Upper lobe of left lung (tissue), 6 donors: ENCODE results near the gene DLG5. TPM values are rescaled to one million over a fixed set of nuclear protein-coding genes. Genes with fewer than 3 reads are reported as not detected.
"Not testable (repeated sequence)": the region's sequence is repeated elsewhere in the genome, so short reads cannot be mapped to it uniquely, and the experiment has no call there.

Experiments
- ATAC-seq, 2 donors: fragments of 200-7000 bp; cut with Tn5 transposase; one replicate each; pipeline ENCODE4 v1.9.1; 2022; ENCODE audit warnings: mild to moderate bottlenecking in 2 of 2, moderate library complexity in 2 of 2; ENCODE audit not compliant: low FRiP score in 2 of 2
- DNase-seq, 2 donors: peaks; one replicate each; pipeline ENCODE4 v3.0.0-alpha.2; 2019 to 2020
- H3K27ac ChIP-seq, 4 donors: fragments of 200-600 bp; sonication (generic); one replicate each; pipeline ENCODE4 v1.5.1; 2016 to 2019
- H3K27me3 ChIP-seq, 4 donors: fragments of 200-600 bp; sonication (generic); one replicate each; pipeline ENCODE4 v1.5.1; 2017 to 2019
- H3K36me3 ChIP-seq, 4 donors: fragments of 200-600 bp; sonication (generic); one replicate each; pipeline ENCODE4 v1.5.1; 2016 to 2019
- H3K4me1 ChIP-seq, 4 donors: fragments of 200-600 bp; sonication (generic); one replicate each; pipeline ENCODE4 v1.5.1; 2018 to 2019
- H3K4me3 ChIP-seq, 4 donors: fragments of 200-600 bp; sonication (generic); one replicate each; pipeline ENCODE4 v1.5.1; 2017 to 2019; ENCODE audit warnings: mild to moderate bottlenecking in 2 of 4, moderate library complexity in 1 of 4
- H3K9me3 ChIP-seq, 4 donors: fragments of 200-600 bp; sonication (generic); one replicate each; pipeline ENCODE4 v1.5.1; 2018 to 2019
- CTCF ChIP-seq, 6 experiments: fragments of 450-650 bp in 4 of 6; fragments of 200-600 bp in 2 of 6; sonication (generic) in 2 of 6; IDR thresholded peaks; one replicate each; pipeline ENCODE4 v1.5.1; 2016 to 2019; ENCODE audit warnings: antibody characterized with exemption in 6 of 6
- EP300 ChIP-seq, 4 donors: sonication (generic); formaldehyde crosslinking; IDR thresholded peaks; one replicate each; pipeline ENCODE4 v1.5.1; 2017; ENCODE audit warnings: antibody characterized with exemption in 4 of 4, control low read depth in 2 of 4
- POLR2A ChIP-seq, 4 donors: fragments of 450-650 bp; IDR thresholded peaks; one replicate each; pipeline ENCODE4 v1.5.1; 2016 to 2017; ENCODE audit warnings: antibody characterized with exemption in 4 of 4, mild to moderate bottlenecking in 2 of 4
- POLR2AphosphoS5 ChIP-seq, 2 donors: sonication (generic); formaldehyde crosslinking; IDR thresholded peaks; one replicate each; pipeline ENCODE4 v1.5.1; 2017; ENCODE audit warnings: antibody characterized with exemption in 2 of 2
- WGBS, 2 donors: methylation state at CpG; one replicate each; pipeline ENCODE4 v1.1.5; 2017 to 2018; 5-methylcytosine and 5-hydroxymethylcytosine counted together
- total RNA-seq, 6 donors: library from RNA; depleted of rRNA in 4 of 6; stranded (reverse); fragments of >200 nt in 4 of 6; gene quantifications; one replicate each; pipeline versions ENCODE4 v1.1.0 to v1.2.1, GENCODE V29; 2016 to 2021
- donor health status: DM: no; HTN: no; CAD: no; lungs with moderate emphysema.
- donor health status: DM: no; HTN: yes; CAD: no; lungs with severe emphysema.

Gene DLG5
- total RNA-seq, 6 donors from 2014 or later, result 14.6 to 51.3 (median 23.4) TPM

- Histone ChIP-seq H3K4me1 (no peaks in the 10 kb centered on the region), H3K36me3 (no peaks in the 10 kb centered on the region), H3K27ac (no peak overlapping the region), H3K9me3 (peaks cover 3 to 17% (median 10%) of the 10 kb centered on the region in 4 donors), H3K4me3 (no peak overlapping the region), H3K27me3 (no peaks in the 10 kb centered on the region)
- no peak for ATAC-seq
- 64 to 80% methylated on average over 1 of the region's 1 CpG for WGBS, 2 donors
- TF ChIP-seq CTCF (IDR thresholded peaks at IDR 0.05) (no peak), EP300 (IDR thresholded peaks at IDR 0.05) (no peak), POLR2A (IDR thresholded peaks at IDR 0.05) (no peak), POLR2AphosphoS5 (IDR thresholded peaks at IDR 0.05) (no peak)
- DNase-seq, result no peak
Measured at GRCh38 chr10:77774940-77775391, 151.6 kb downstream of the DLG5 start.

- Histone ChIP-seq H3K9me3 (peaks cover 3 to 17% (median 10%) of the 10 kb centered on the region in 4 donors), H3K27me3 (no peaks in the 10 kb centered on the region), H3K27ac (no peak overlapping the region), H3K4me1 (no peaks in the 10 kb centered on the region), H3K36me3 (no peaks in the 10 kb centered on the region), H3K4me3 (no peak overlapping the region)
- DNase-seq (no peak), ATAC-seq (no peak)
- TF ChIP-seq EP300 (IDR thresholded peaks at IDR 0.05), result no peak
- no peak for TF ChIP-seq POLR2AphosphoS5 (IDR thresholded peaks at IDR 0.05)
- no peak for TF ChIP-seq CTCF (IDR thresholded peaks at IDR 0.05)
- no peak for TF ChIP-seq POLR2A (IDR thresholded peaks at IDR 0.05)
- 94 to 95% methylated on average over 12 of the region's 12 CpGs for WGBS, 2 donors
Measured at GRCh38 chr10:77773631-77774426, 152.7 kb downstream of the DLG5 start.

DNA sequence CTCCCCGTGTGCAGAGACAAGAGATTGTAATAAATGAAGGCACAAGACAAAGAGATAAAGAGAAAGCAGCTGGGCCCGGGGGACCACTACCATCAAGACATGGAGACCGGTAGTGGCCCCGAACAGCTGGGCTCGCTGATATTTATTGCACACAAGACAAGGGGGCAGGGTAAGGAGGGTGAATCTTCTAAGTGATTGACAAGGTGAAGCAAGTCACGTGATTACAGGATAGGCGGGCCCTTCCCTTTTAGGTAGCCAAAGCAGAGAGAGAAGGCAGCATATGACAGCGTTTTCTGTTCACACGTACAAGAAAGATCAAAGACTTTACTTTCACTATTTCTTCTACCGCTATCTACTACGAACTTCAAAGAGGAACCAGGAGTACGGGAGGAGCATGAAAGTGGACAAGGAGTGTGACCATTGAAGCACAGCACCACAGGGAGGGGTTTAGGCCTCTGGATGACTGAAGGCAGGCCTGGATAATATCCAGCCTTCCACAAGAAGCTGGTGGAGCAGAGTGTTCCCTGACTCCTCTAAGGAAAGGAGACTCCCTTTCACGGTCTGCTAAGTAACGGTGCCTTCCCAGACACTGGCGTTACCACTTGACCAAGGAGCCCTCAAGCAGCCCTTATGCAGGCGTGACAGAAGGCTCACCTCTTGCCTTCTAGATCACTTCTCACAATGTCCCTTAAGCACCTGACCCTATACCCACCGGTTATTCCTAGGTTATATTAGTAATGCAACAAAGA is 153.5 kb downstream of the DLG5 start:
- 77 to 84% methylated on average over 15 to 17 of the region's 17 CpGs for WGBS, 2 donors
- H3K9me3 ChIP-seq, result peaks cover 3 to 17% (median 10%) of the 10 kb centered on the region in 4 donors
- H3K4me3 ChIP-seq, H3K36me3 ChIP-seq, H3K27ac ChIP-seq, H3K4me1 ChIP-seq, ATAC-seq, DNase-seq, H3K27me3 ChIP-seq: not testable (repeated sequence)

GRCh38 chr10:77771851-77772250 is 154.7 kb downstream of the DLG5 start:
- TF ChIP-seq POLR2A (IDR thresholded peaks at IDR 0.05) (no peak), POLR2AphosphoS5 (IDR thresholded peaks at IDR 0.05) (no peak), CTCF (IDR thresholded peaks at IDR 0.05) (no peak)
- no peak for ATAC-seq
- H3K27ac ChIP-seq, result no peak overlapping the region
- no peak overlapping the region for H3K4me3 ChIP-seq
- WGBS, 2 donors, result 74 to 93% methylated on average over 7 of the region's 7 CpGs
- H3K36me3 ChIP-seq, result no peaks in the 10 kb centered on the region
- H3K27me3 ChIP-seq, result no peaks in the 10 kb centered on the region
- peaks cover under 1 to 9% (median 3%) of the 10 kb centered on the region in 4 donors for H3K9me3 ChIP-seq
- DNase-seq, result no peak
- H3K4me1 ChIP-seq, result no peaks in the 10 kb centered on the region

- ATAC-seq, result no peak
- Histone ChIP-seq H3K27me3 (no peaks in the 10 kb centered on the region), H3K4me3 (no peak overlapping the region), H3K4me1 (no peaks in the 10 kb centered on the region), H3K36me3 (no peaks in the 10 kb centered on the region), H3K27ac (no peak overlapping the region), H3K9me3 (peaks cover 0 to 5% (median 1%) of the 10 kb centered on the region in 4 donors)
- WGBS, 2 donors, result 75 to 100% methylated on average over 1 to 4 of the region's 4 CpGs
- TF ChIP-seq POLR2AphosphoS5 (IDR thresholded peaks at IDR 0.05) (no peak), EP300 (IDR thresholded peaks at IDR 0.05) (no peak), CTCF (IDR thresholded peaks at IDR 0.05) (no peak), POLR2A (IDR thresholded peaks at IDR 0.05) (no peak)
- no peak for DNase-seq
Measured at GRCh38 chr10:77771450-77771849, 155.1 kb downstream of the DLG5 start.
